ENCODE data around the gene DDX31. TPM values are rescaled to one million over a fixed set of nuclear protein-coding genes. Genes with fewer than 3 reads are reported as not detected.

DDX31 gene
- total RNA-seq, 1 experiment from 2014 or later, result 26.2 TPM

DNA sequence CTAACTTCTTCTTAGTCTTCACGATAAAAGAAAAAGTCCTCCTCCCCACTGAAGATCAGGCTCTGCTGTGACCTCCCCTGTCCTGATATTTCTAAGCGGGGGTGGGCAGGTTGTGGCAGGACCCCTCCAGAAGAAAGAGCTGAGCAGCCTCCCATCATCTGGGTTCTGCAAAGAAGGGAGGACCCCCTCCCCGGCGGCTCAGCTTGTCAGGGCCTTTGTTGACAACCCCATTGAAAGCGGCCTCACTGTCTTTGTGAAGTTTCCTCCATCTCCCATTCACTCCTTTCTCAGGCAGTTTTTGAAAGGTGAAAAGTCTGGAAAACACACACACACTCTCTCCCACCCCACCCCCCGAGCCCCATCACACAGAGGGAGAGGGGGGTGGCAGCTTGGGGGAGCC lies 113.5 kb downstream of the DDX31 start:
- peaks cover 7% of the 10 kb centered on the region for H3K4me1 Mint-ChIP-seq
- DNase-seq (ENCODE audit: low spot score) (no peak), ATAC-seq (no peak)
- H3K9me3 Mint-ChIP-seq, result peaks cover 14% of the 10 kb centered on the region
- ChIA-PET POLR2A (no interaction called here), CTCF (interaction anchor here (1.3 to 1.7 kb wide), 3 partner anchors 9 to 142 kb away, joined by 3 to 8 read pairs (median 4); no protein-coding TSS in a partner anchor)
- H3K4me3 Mint-ChIP-seq, result no peak overlapping the region
- peaks cover 9% of the 10 kb centered on the region for H3K36me3 Mint-ChIP-seq
- TF ChIP-seq, protein P1, sequence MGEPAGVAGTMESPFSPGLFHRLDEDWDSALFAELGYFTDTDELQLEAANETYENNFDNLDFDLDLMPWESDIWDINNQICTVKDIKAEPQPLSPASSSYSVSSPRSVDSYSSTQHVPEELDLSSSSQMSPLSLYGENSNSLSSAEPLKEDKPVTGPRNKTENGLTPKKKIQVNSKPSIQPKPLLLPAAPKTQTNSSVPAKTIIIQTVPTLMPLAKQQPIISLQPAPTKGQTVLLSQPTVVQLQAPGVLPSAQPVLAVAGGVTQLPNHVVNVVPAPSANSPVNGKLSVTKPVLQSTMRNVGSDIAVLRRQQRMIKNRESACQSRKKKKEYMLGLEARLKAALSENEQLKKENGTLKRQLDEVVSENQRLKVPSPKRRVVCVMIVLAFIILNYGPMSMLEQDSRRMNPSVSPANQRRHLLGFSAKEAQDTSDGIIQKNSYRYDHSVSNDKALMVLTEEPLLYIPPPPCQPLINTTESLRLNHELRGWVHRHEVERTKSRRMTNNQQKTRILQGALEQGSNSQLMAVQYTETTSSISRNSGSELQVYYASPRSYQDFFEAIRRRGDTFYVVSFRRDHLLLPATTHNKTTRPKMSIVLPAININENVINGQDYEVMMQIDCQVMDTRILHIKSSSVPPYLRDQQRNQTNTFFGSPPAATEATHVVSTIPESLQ (CRISPR knock-in tag; IDR thresholded peaks at IDR 0.05), result no peak
- TF ChIP-seq IRF1 (CRISPR knock-in tag; IDR thresholded peaks at IDR 0.05), result no peak
- no peak for TF ChIP-seq MLX (CRISPR knock-in tag; IDR thresholded peaks at IDR 0.05)
- no peak for TF ChIP-seq USF1 (CRISPR knock-in tag; IDR thresholded peaks at IDR 0.05)
- TF ChIP-seq, protein P2, sequence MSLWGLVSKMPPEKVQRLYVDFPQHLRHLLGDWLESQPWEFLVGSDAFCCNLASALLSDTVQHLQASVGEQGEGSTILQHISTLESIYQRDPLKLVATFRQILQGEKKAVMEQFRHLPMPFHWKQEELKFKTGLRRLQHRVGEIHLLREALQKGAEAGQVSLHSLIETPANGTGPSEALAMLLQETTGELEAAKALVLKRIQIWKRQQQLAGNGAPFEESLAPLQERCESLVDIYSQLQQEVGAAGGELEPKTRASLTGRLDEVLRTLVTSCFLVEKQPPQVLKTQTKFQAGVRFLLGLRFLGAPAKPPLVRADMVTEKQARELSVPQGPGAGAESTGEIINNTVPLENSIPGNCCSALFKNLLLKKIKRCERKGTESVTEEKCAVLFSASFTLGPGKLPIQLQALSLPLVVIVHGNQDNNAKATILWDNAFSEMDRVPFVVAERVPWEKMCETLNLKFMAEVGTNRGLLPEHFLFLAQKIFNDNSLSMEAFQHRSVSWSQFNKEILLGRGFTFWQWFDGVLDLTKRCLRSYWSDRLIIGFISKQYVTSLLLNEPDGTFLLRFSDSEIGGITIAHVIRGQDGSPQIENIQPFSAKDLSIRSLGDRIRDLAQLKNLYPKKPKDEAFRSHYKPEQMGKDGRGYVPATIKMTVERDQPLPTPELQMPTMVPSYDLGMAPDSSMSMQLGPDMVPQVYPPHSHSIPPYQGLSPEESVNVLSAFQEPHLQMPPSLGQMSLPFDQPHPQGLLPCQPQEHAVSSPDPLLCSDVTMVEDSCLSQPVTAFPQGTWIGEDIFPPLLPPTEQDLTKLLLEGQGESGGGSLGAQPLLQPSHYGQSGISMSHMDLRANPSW (CRISPR knock-in tag; conservative IDR thresholded peaks at IDR 0.05; ENCODE audit: low read depth), result no peak
- TF ChIP-seq TCF7 (CRISPR knock-in tag; IDR thresholded peaks at IDR 0.05; ENCODE audit: low read depth), result no peak
- TF ChIP-seq ZBTB43 (CRISPR knock-in tag; IDR thresholded peaks at IDR 0.05), result no peak
- TF ChIP-seq NR1H2 (CRISPR knock-in tag; IDR thresholded peaks at IDR 0.05), result no peak
- TF ChIP-seq ARID4B (CRISPR knock-in tag; IDR thresholded peaks at IDR 0.05; ENCODE audit: borderline replicate concordance), result no peak
- TF ChIP-seq, protein P3, sequence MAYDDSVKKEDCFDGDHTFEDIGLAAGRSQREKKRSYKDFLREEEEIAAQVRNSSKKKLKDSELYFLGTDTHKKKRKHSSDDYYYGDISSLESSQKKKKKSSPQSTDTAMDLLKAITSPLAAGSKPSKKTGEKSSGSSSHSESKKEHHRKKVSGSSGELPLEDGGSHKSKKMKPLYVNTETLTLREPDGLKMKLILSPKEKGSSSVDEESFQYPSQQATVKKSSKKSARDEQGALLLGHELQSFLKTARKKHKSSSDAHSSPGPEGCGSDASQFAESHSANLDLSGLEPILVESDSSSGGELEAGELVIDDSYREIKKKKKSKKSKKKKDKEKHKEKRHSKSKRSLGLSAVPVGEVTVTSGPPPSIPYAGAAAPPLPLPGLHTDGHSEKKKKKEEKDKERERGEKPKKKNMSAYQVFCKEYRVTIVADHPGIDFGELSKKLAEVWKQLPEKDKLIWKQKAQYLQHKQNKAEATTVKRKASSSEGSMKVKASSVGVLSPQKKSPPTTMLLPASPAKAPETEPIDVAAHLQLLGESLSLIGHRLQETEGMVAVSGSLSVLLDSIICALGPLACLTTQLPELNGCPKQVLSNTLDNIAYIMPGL (CRISPR knock-in tag; IDR thresholded peaks at IDR 0.05), result no peak
- no peak for TF ChIP-seq GTF2I (CRISPR knock-in tag; conservative IDR thresholded peaks at IDR 0.05)
- no peak for TF ChIP-seq CREB1 (CRISPR knock-in tag; IDR thresholded peaks at IDR 0.05)
- TF ChIP-seq ZBTB21 (CRISPR knock-in tag; IDR thresholded peaks at IDR 0.05; ENCODE audit: borderline replicate concordance), result no peak
- TF ChIP-seq SP1 (CRISPR knock-in tag; conservative IDR thresholded peaks at IDR 0.05), result no peak
- TF ChIP-seq NFATC4 (CRISPR knock-in tag; IDR thresholded peaks at IDR 0.05), result no peak
- H3K27me3 Mint-ChIP-seq (ENCODE audit: low read depth), result no peaks in the 10 kb centered on the region
- no peak overlapping the region for H3K27ac Mint-ChIP-seq

Data from WTC11 (cell line).